ENCODE measurements around the gene CERS3.

Gene CERS3

GRCh38 chr15:100544946-100545345, 16.2 kb upstream of the CERS3 start:
- Histone ChIP-seq H3K9me3 (ENCODE audit: severe bottlenecking) (no peaks in the 10 kb centered on the region), H3K4me1 (ENCODE audit: insufficient read depth, poor library complexity, severe bottlenecking) (peaks cover 10% of the 10 kb centered on the region), H3K27me3 (ENCODE audit: insufficient read depth, poor library complexity, severe bottlenecking) (no peaks in the 10 kb centered on the region), H3K27ac (ENCODE audit: poor library complexity, severe bottlenecking) (no peak overlapping the region), H3K4me3 (ENCODE audit: severe bottlenecking) (no peak overlapping the region), H3K36me3 (ENCODE audit: low read depth) (no peaks in the 10 kb centered on the region)
- no peak for TF ChIP-seq CTCF (IDR thresholded peaks at IDR 0.05; ENCODE audit: poor library complexity, severe bottlenecking)
- ATAC-seq (ENCODE audit: low read depth) (no peak), DNase-seq (ENCODE audit: low spot score) (no peak)

- DNase-seq (ENCODE audit: low spot score) = no peak
- Histone ChIP-seq H3K9me3 (ENCODE audit: severe bottlenecking) (no peaks in the 10 kb centered on the region), H3K4me3 (ENCODE audit: severe bottlenecking) (no peak overlapping the region), H3K36me3 (ENCODE audit: low read depth) (no peaks in the 10 kb centered on the region), H3K4me1 (ENCODE audit: insufficient read depth, poor library complexity, severe bottlenecking) (peaks cover 10% of the 10 kb centered on the region), H3K27me3 (ENCODE audit: insufficient read depth, poor library complexity, severe bottlenecking) (no peaks in the 10 kb centered on the region), H3K27ac (ENCODE audit: poor library complexity, severe bottlenecking) (no peak overlapping the region)
- no peak for TF ChIP-seq CTCF (IDR thresholded peaks at IDR 0.05; ENCODE audit: poor library complexity, severe bottlenecking)
- ATAC-seq (ENCODE audit: low read depth) = no peak
These were observed 15.6 kb upstream of the CERS3 start for GRCh38 chr15:100544338-100544841.

GRCh38 chr15:100542290-100542689, 13.5 kb upstream of the CERS3 start:
- DNase-seq (ENCODE audit: low spot score) (no peak), ATAC-seq (ENCODE audit: low read depth) (no peak)
- H3K9me3 ChIP-seq (ENCODE audit: severe bottlenecking) = no peaks in the 10 kb centered on the region
- peaks cover 10% of the 10 kb centered on the region for H3K4me1 ChIP-seq (ENCODE audit: insufficient read depth, poor library complexity, severe bottlenecking)
- no peak overlapping the region for H3K27ac ChIP-seq (ENCODE audit: poor library complexity, severe bottlenecking)
- H3K36me3 ChIP-seq (ENCODE audit: low read depth) = no peaks in the 10 kb centered on the region
- H3K27me3 ChIP-seq (ENCODE audit: insufficient read depth, poor library complexity, severe bottlenecking) = no peaks in the 10 kb centered on the region
- no peak overlapping the region for H3K4me3 ChIP-seq (ENCODE audit: severe bottlenecking)
- TF ChIP-seq CTCF (IDR thresholded peaks at IDR 0.05; ENCODE audit: poor library complexity, severe bottlenecking) = no peak

GRCh38 chr15:100537331-100537730, 8.6 kb upstream of the CERS3 start:
- no peak overlapping the region for H3K4me3 ChIP-seq (ENCODE audit: severe bottlenecking)
- no peak for ATAC-seq (ENCODE audit: low read depth)

More at GRCh38 chr15:100537331-100537730, 8.6 kb upstream of the CERS3 start:
- TF ChIP-seq CTCF (IDR thresholded peaks at IDR 0.05; ENCODE audit: poor library complexity, severe bottlenecking) = no peak
- H3K4me1 ChIP-seq (ENCODE audit: insufficient read depth, poor library complexity, severe bottlenecking) = peaks cover 13% of the 10 kb centered on the region
- no peak for DNase-seq (ENCODE audit: low spot score)
- no peaks in the 10 kb centered on the region for H3K9me3 ChIP-seq (ENCODE audit: severe bottlenecking)
- no peaks in the 10 kb centered on the region for H3K27me3 ChIP-seq (ENCODE audit: insufficient read depth, poor library complexity, severe bottlenecking)
- no peak overlapping the region for H3K27ac ChIP-seq (ENCODE audit: poor library complexity, severe bottlenecking)
- no peaks in the 10 kb centered on the region for H3K36me3 ChIP-seq (ENCODE audit: low read depth)

All from RWPE2 (cell line).